Measurements from ENCODE around the gene SGPL1. TPM values are rescaled to one million over a fixed set of nuclear protein-coding genes. Genes with fewer than 3 reads are reported as not detected.

The SGPL1 gene
- total and polyA plus RNA-seq, 10 of the 15 experiments (the other 5 are each of a cell fraction or from before 2014, with no cell fraction given) = 4.9 to 20.7 (median 10.6) TPM

- TF ChIP-seq USF2 (IDR thresholded peaks at IDR 0.05; ENCODE audit: borderline replicate concordance, low read depth, low read length) (no peak), PBX3 (IDR thresholded peaks at IDR 0.05; ENCODE audit: insufficient replicate concordance, low read depth, low read length) (no peak), PAX5 (IDR thresholded peaks at IDR 0.05; ENCODE audit: borderline replicate concordance, low read depth, low read length) (no peak), ZBTB33 (IDR thresholded peaks at IDR 0.05) (no peak)
Measured at GRCh38 chr10:70923696-70924095, 107.9 kb downstream of the SGPL1 start (continued).

- ChIA-PET RAD21 (ENCODE audit: unreplicated experiment) (interaction anchor here (1.2 to 1.4 kb wide), 3 partner anchors 64 to 281 kb away, joined by 4 to 6 read pairs (median 4); no protein-coding TSS in a partner anchor), SMC1A (ENCODE audit: uncharacterized antibody, unreplicated experiment) (interaction anchor here (0.6 to 3.1 kb wide), 4 partner anchors 65 to 281 kb away, joined by 3 to 14 read pairs (median 6); no protein-coding TSS in a partner anchor), POLR2A (no interaction called here), CTCF (interaction anchor here (0.7 to 5.0 kb wide), 25 partner anchors 9 to 800 kb away, joined by 3 to 22 read pairs (median 4); no protein-coding TSS in a partner anchor)
- H3K36me3 ChIP-seq (ENCODE audit: control insufficient read depth in 2 of 2, insufficient read depth in 2 of 2, low read length in 1 of 2) = no peaks in the 10 kb centered on the region
- H3K9me3 ChIP-seq (replicated peaks; ENCODE audit: control insufficient read depth, insufficient read depth, low read length) = no peaks in the 10 kb centered on the region
- intact Hi-C loops (cut with micrococcal nuclease; ENCODE audit: unreplicated experiment) = loop anchor here (1.0 to 10.0 kb wide), 3 partner anchors 119 to 342 kb away; no protein-coding TSS in a partner anchor
- no peak overlapping the region for H3K4me2 ChIP-seq (ENCODE audit: control insufficient read depth, insufficient read depth)
- no TSS peak for BruUV-seq (replicated peaks)
- WGBS (ENCODE audit: insufficient coverage, insufficient replicate concordance, low lambda C conversion rate, missing lambda C conversion rate) = 25% methylated on average over 22 of the region's 22 CpGs
- no peak for DNase-seq (ENCODE audit: low read depth, low spot score)
- in situ Hi-C loops (cut with MboI) = no loop called here
- FAIRE-seq = no peak
- peak; percentile 92 for ATAC-seq
- no peak overlapping the region for H3K9ac ChIP-seq (ENCODE audit: control insufficient read depth, insufficient read depth, low read length)
- H3K4me3 ChIP-seq = no peak overlapping the region
- H2AFZ ChIP-seq (ENCODE audit: control insufficient read depth, low read depth, low read length) = no peak overlapping the region
- TF ChIP-seq SMARCA5 (IDR thresholded peaks at IDR 0.05) (0 out of 2 replicates have a peak, but pooled peaks have one; percentile 25), SMC3 (IDR thresholded peaks at IDR 0.05; ENCODE audit: borderline replicate concordance, low read length) (peak; percentile 80), YY1 (IDR thresholded peaks at IDR 0.05; ENCODE audit: low read depth, low read length) (peak; percentile 72), BHLHE40 (IDR thresholded peaks at IDR 0.05; ENCODE audit: borderline replicate concordance in 1 of 2, low read depth in 2 of 2, low read length in 1 of 2) (peak in 1 of 2 experiments; percentile 5; a peak in 1 of 4 replicates), NBN (IDR thresholded peaks at IDR 0.05) (no peak), GATAD2B (conservative IDR thresholded peaks at IDR 0.05; ENCODE audit: low read depth) (peak; percentile 27; the same call in 1 of the 2 replicates), RBBP5 (conservative IDR thresholded peaks at IDR 0.05) (no peak), RAD21 (IDR thresholded peaks at IDR 0.05; ENCODE audit: insufficient read depth, low read depth, low read length) (peak; percentile 88), CTCF (IDR thresholded peaks at IDR 0.05 in 2 of 3, conservative IDR thresholded peaks at IDR 0.05 in 1 of 3; ENCODE audit: control insufficient read depth in 2 of 3, extremely low read depth in 1 of 3, insufficient read depth in 1 of 3, low read depth in 3 of 3, low read length in 3 of 3) (peak; percentile 86 to 95 (median 95); a peak in 5 of 6 replicates)
- H3K27ac ChIP-seq (ENCODE audit: control insufficient read depth, insufficient read depth) = no peak overlapping the region
- no peaks in the 10 kb centered on the region for H3K4me1 ChIP-seq (ENCODE audit: control insufficient read depth, insufficient read depth, low read length)
- H4K20me1 ChIP-seq (ENCODE audit: control insufficient read depth, insufficient read depth) = no peaks in the 10 kb centered on the region
- no peaks in the 10 kb centered on the region; a peak in 3 of 4 replicates for H3K27me3 ChIP-seq (replicated peaks in 1 of 2; ENCODE audit: control insufficient read depth in 2 of 2, insufficient read depth in 2 of 2, low read length in 1 of 2)
- H3K79me2 ChIP-seq (ENCODE audit: control insufficient read depth, insufficient read depth, low read length) = no peaks in the 10 kb centered on the region
Measured at GRCh38 chr10:70925377-70926225, 109.9 kb downstream of the SGPL1 start.

Measured in GM12878 (cell line).